Erythroblast (primary cell): ENCODE measurements around the gene PFDN5.

Experiments
- GATA1 ChIP-seq: IDR thresholded peaks from 2 replicates; pipeline ENCODE4 v1.6.1; 2011; ENCODE audit warnings: low read depth, mild to moderate bottlenecking, control low read depth, low read length, moderate library complexity
- POLR2A ChIP-seq: IDR thresholded peaks from 2 replicates; pipeline ENCODE4 v1.6.1; 2011; ENCODE audit warnings: mild to moderate bottlenecking, low read length

- TF ChIP-seq POLR2A (no peak), GATA1 (no peak)
Observed at GRCh38 chr12:53276511-53276910, 18.8 kb upstream of the PFDN5 start.
